Activated T-cell treated with anti-CD3 and anti-CD28 coated beads, Interleukin-2, amount 50 U/mL, for 1 hour (primary cell): ENCODE results near the gene SMARCC2.

Source experiments
- DNase-seq: peaks from one replicate; pipeline ENCODE4 v3.0.0-alpha.2; 2020

SMARCC2 gene

DNA sequence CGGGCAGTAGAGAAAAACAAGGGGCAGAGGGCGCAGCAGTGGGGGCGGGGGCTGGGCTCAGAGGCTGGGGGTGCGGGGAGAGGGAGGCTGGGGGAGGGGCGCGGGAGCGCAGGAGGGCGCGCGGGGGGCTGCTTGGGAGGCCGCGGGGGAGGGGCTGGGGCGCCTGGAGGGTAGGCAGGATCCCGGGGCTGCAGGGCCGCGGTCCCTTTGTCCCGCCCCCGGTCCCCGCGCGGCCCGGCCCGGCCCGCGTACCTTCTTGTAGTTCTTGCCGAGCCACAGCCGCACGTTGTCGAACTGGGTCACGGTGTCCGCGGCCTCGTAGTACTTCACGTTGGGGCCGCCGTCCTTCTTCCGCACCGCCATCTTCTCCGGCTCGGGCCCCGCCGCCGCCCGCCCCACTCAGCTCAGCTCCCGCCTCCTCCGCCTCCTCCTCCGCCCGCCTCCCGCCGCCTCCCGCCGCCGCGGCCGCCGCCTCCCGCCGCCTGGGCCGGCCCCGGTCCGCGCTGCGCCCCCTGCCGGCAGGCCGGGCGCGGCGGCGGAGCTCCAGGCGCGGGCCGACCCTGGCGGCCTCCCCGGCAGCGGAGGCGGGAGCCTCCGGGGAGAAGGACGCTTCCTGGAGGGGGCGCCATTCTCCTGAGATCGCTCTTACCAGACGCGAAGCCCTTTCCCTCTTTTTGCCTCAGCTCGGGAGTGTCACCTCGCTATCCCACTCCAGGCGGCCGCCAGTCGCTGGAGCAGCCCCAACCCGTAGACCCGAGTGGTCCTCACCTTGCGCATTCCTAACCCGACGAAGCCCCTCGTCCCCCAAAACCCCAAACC lies at the start of gene SMARCC2:
TSS of gene SMARCC2 (minus strand) at position 385 of the 819 bp plus-strand sequence. CDS start at position 363, 22 bp downstream.
- peak; percentile 86 for DNase-seq

DNA sequence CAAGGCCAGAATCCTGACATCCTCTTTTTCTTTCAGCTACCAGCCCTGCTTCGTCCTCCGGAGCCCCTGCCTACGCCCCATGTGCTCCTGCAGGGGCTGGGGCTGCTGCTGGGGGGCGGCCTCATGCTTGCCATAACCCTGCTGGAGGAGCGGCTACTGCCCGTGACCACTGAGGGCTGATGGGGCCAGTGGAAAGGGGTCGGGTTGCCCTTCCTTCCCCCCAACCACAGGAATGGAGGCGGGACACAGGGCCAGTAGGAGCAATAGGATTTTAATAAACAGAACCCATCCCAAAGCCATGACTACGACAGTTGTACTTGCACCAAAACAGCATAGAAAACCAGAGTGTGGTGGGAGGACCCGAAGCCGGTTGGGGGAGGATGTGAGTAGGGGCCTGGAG lies 48.3 kb upstream of the SMARCC2 start:
- no peak for DNase-seq

DNA sequence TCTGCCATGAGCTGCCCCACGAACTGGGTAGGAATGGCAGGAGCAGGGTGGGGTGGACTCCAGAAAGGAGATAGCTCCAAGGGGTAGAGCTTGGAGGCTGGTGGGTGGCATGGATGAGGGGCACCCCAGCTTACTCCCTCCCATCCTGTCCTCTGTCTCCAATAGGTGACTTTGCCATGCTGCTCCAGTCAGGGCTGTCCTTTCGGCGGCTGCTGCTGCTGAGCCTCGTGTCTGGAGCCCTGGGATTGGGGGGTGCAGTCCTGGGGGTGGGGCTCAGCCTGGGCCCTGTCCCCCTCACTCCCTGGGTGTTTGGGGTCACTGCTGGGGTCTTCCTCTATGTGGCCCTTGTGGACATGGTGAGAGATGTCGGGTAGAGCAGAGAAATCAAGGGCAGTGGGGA lies 47.7 kb upstream of the SMARCC2 start:
- no peak for DNase-seq

DNA sequence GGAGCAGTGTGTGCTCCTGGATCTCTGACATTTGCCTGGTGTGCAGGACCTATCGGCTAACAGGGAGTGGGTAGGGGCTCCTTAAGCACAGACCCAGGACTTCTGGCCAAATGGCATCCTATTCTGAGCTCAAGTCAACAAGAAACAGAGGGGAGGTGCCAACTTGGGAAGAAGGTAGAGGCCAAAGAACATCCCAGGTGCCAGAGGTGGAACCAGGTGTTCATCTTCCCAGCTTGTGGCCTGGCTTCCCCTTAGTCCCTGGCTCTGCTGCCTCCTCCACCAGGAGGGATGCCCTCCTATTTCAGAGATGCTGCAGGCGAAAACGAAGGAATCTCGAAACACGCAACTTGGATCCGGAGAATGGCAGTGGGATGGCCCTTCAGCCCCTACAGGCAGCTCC lies 46.8 kb upstream of the SMARCC2 start:
- DNase-seq = no peak

DNA sequence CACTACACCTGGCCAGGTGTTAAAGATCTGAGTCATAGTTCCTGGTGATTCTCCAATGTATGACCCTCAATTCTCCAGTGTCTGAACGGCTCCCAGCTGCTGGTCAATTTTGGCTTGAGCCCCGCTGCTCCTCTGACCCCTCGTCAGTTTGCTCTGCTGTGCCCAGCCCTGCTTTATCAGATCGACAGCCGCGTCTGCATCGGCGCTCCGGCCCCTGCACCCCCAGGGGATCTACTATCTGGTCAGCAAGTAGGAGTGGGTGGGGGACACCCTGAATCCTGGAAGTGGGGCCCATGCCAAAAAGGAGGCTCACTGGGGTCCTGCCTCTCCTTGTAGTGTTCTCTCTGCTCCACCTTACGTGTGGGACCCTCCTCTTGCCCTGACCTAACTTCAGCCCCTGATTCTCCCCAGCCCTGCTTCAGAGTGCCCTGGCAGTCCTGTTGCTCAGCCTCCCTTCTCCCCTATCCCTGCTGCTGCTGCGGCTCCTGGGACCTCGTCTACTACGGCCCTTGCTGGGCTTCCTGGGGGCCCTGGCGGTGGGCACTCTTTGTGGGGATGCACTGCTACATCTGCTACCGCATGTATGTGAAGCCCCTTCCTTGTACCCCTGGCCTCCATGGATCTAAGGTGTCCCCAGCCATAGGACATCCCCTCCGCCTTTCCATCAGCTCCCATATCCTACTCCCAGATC lies 45.6 kb upstream of the SMARCC2 start:
- DNase-seq = no peak

DNA sequence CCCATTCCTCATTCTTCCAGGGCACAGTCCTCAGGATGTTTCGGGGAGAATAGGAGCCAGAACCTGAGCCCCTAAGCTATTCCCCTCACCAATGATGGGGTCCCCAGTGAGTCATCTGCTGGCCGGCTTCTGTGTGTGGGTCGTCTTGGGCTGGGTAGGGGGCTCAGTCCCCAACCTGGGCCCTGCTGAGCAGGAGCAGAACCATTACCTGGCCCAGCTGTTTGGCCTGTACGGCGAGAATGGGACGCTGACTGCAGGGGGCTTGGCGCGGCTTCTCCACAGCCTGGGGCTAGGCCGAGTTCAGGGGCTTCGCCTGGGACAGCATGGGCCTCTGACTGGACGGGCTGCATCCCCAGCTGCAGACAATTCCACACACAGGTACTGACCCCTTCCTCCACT lies 41.9 kb upstream of the SMARCC2 start:
- no peak for DNase-seq

DNA sequence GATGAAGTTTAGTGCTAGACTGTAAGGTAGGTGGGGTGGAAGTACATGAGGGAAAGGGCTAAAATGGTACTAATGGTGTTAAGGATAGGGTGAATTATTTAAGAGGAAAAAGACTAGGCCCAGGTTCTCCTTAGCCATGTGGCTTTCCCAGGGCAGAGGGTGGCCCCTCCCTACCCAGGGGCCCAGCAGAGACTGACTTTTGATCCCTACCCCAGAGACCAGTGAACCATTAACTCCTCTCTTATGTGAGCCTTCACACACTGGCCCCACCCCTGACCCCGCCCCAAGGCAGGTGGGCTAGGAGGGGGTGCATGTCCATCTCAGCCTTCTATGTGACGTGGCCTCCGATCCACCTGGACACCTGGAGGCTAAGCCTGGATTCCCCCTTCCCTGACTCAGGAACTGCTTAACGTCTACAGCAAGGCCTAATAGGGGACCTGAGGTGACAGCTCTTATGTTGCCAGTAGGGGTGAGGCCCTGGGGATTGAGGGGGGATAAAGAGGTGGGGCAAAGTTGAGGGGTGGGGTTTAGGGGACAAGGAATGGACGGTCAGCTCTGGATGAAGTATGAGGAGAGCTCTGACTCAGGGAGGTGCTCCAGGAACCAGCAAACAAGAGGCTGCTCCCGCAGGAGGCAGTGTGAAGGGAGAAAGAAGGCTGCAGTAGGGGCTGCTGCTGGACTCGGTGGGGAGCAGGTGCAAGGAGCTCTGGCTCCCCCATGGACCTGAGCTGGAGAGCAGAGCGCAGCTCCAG lies 41.3 kb upstream of the SMARCC2 start:
- DNase-seq = no peak

DNA sequence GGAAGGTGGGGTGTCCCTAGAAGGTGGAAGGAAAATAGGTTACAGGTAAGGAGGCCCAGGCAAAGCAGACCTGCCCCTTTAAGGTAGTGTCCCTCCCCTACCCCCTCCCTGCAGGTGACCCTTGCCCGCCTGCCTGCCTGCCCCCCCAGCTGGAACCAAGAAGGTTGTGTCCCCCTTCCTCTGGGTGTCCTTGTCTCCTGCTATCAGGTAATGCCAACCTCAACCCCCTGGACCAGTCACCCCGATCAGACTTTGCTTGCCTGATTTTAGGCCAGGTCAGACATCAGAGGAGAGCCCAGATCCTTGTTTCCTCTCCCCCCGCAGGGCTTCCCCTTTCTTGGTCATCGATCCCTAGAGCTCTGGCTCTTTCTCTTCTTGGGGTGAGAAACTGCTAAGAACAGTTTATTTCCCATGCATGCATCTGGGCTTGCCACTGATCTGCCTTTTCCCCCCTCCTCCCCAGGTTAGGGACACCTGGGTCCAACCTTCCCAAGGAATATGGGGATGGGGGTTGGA lies 40.7 kb upstream of the SMARCC2 start, which contains the start of gene SLC39A5:
TSS of gene SLC39A5 (plus strand) at position 136 of the 516 bp plus-strand sequence. CDS start 1,224 bp downstream, outside the sequence.
- no peak for DNase-seq

DNA sequence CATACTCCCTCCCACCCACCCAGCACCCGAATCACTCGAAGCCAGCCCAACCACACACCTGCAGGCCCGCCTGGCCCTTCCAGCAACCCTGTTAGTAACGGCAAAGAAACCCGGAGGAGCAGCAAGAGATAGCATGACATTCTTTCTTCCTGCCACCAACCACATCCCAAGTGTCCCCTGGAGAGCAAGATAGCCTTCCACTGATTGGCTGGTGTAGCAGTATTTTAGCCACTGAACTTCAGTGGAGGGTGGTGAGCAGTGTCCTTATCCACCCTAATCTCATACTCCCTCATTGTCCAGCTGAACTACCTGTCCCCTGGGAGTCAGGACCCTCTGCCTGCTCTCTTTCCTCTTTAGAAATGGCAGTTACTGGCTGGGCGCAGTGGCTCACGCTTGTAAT lies 39.8 kb upstream of the SMARCC2 start:
- no peak for DNase-seq

DNA sequence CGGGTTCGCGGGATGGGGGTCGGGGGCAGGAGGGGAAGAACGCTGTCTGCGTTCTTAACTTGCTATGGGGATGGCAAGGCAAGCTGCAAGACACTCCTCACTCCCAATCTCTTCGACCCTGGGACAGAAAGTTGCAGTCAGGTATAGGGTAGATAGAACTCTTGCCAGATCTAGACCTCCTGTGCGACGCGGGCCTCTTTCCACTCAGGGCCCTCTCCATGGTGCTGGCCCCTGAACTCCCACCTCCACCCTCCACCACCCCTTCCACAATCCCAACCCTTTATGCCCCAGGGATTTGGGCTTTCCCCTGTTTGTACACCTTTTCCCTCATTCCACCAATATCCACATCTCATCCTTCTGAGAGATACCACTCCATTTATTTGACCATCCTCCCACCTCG lies 35.7 kb upstream of the SMARCC2 start:
- no peak for DNase-seq

DNA sequence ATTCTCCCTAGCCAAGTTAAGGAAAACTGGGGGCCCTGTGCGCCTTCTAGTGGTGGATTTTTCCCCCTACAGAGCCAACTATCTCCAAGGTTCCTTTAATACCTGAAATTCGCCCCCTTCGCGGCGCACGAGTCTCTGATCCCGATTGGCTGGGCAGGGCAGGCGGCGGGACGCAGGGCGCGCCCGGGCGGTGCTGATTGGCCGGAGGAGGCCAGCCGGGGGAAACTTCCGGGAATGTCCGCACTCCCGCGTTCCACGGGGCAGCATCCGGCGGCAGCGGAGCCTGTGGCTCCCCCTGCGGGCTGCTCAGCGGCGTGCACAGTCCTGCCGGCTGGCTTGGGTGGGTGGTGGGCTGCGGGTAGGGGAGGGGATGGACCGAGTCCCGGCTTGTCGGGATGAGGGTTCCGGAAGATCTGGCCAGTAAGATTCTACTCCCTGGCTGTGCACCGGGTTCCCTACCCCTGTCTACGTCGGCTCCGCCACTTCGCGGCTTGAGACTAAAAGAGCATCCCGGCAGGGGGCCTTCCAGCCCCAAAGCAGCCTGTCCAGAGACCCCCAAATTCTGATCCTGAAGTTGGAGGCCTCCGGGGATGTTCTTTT lies 34.9 kb upstream of the SMARCC2 start, which contains the start of gene NABP2:
TSS of gene NABP2 (plus strand) at position 241 of the 600 bp plus-strand sequence. CDS start 515 bp downstream, outside the sequence.
- DNase-seq = peak; percentile 91

DNA sequence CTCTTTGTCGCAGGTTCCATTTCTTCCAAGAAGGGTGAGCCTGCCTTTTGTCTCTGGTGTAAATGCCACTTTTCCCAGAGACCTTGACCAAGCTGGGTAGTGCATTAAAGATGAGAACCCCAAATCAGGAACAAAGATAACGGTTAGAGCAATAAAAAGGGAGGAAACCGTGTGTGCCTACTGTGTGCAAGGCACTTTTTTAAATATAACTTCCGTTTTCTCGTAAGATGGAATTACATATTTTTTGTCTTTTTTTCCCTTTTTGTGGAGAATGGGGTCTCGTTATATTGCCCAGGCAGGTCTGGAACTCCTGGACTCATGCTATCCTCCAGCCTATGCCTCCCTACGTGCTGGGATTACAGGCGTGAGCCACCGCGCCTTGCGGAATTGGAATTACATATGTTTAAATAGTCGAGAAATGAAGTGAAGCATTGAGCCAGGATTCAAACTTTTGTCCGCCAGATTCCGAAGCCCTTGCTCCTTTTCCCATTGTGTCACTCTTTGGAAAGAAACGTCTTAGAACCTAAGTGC lies 34.4 kb upstream of the SMARCC2 start:
- no peak for DNase-seq

DNA sequence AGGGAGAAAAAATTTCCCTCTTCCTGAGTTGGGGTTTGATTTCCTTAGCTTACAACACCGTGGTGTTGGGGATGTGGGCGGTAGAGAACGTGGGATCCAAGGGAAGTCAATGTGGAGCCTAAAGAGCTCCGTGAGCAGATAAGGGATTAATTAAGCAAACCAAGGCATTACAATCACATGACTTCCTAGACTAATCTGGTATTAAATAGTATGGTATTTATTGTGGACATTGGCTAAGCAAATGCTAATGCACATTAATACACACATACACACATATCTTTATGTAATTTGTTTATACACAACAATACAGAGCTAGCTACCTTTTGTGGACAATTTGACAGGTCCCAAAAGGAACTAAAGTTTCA lies 33.2 kb upstream of the SMARCC2 start:
- no peak for DNase-seq

DNA sequence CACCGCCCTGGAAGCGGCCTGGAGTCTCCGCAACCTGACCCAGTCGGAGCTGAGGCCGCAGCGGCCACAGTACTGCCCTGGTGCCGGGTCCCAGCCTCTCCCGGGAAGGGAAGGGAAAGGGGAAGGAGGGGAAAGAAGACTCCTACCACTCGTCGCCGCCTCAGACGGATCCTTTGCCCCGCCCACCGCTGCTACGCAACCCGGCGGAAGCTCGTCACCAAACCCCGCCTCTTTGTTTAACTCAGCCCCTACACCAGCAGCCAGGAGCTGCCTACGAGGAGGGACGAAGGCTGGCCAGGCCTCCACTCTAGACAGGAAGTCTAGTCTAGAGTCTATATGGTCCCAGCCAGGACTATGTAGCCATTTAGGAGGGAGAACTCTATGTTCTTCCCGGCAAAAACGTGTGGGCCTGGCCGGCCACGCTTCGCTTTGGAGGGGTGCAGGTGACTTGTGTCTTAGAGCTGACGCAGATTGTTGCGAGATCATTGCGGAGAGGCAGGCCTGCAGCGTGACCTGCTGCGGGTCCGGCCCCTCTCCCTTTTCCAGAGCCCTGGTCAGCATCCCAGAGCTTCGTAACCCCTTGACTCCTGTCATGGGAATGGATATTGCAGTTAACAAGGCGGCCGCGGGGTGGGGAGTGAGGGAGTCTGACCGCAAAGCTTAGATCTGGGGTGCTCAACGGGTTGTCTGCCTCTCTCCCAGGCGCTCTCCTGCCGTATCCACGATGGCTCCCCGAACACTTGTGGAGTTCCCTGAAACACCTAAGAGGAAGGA lies 32.7 kb upstream of the SMARCC2 start, which contains the start of gene RNF41:
TSS of gene RNF41 (minus strand) at position 166 of the 774 bp plus-strand sequence. CDS start 7,875 bp downstream, outside the sequence.
- peak; percentile 93 for DNase-seq

DNA sequence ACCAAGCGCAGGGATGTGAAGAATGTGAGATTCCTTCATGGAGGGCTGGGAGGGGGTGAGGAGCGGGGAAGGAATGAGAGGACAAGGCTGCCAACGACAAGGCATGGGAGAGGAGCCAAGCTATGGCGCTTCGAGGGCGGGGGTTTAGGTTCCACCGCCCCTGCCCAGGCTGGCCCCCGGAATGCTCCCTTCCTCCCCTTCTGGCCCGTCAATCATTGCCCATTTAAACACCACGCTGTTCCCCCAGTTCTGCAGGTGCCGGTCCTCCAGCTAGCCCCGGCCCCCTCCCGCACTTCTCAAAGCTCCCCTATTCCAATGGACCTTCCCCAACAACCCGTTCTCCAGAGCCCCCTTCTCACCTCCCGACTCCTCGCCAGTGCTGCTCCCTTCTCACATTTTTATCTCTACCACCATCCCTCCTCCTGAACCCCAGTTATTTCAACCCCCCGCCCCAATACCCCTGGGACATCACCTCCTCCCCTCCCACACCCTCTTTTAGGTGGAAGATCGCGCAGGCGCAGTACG lies 32.0 kb upstream of the SMARCC2 start:
- DNase-seq = no peak

DNA sequence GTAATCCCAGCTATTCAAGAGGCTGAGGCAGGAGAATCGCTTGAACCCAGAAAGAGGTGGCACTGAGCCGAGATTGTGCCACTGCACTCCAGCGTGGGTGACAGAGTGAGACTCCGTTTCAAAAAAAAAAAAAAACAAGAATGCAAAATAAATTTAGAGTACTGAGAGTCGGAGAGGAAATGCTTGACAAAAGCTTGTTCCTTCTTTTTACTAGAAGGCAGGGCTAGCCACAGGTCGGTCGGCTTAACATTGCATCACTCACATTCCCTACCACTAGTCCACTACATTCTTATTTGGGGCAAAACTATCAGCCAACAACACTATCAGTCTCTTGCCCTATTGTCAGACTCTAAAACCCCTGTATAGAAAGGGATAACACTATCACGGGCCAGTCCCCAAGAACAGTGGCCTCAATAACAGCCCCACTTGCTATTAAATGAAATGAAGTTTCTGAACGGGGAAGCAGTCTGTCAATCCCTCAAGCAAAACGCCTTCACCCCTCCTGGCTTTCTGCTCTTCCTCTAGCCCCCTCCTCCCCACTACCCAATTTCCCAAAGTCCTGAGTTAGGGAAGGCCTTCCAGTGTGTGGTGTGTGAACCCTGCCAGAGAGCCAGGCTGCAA lies 31.4 kb upstream of the SMARCC2 start:
- DNase-seq = no peak

DNA sequence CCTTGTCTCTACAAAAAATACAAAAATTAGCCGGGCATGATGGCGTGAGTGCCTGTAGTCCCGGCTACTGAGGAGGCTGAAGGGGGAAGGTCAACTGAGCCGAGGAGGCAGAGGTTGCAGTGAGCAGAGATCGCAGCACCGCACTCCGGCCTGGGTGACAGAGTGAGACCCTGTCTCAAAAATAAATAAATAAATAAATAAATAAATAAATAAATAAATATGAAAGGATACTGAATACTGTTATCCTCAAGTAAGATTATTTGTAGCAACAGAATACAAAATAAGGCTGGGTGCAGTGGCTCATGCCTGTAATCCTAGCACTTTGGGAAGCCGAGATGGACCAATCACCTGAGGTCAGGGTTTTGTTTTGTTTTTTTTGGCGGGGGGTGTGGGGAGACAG lies 30.6 kb upstream of the SMARCC2 start:
- DNase-seq = no peak

DNA sequence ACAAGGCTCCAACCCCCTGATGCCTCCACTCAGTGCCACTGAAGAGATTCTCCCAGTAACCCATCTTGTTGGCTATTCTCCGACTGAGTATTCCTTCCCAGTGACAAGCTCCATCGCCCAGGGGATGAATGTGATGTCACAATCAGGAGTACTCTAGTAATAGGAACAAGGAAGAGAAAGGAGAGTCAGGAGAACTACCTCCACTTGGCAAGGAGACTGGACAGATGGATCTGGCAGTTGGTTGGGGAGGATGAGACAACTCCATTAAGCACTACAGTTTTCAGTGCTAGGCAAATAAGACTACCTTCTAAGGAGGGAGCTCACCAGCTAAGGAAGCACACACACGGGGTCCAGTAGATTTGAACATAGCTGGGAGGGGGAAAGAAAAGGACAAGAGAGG lies 27.2 kb upstream of the SMARCC2 start:
- DNase-seq = no peak

DNA sequence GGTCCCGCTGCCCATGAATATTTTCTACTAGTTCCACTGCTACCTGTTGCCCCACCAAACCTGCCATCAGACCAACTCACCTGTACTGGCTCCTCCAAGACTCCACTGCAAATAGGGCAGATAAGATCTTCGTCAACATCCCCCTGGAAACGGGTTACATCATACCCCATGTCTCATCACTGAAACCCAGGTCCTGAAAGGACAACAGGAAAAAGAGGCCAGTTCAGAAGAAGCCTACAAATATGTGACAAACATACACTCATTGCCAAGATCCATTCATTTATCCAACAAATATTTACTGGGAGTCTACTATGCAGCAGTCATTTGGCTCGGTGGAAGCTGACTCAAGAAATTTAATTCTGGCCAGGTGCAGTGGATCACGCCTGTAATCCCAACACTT lies 24.6 kb upstream of the SMARCC2 start:
- no peak for DNase-seq

DNA sequence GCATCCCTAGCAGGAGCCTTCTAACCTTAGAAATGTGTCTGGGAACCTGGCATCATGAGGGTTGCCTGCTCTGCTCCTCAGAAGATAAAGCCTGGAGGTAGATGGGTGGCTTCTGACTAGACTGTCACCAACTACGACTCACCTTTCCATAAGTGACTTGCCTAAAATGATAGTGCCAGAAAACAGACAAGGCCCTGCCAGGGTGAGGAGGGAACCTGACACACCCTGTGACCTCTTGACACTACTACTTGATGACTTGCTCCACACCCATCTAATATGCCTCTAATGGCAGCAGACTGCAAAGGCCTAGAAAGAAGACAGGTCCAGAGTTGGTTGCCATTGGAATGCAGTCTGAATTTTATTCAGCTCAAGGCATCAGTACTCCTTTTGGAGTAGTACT lies 23.1 kb upstream of the SMARCC2 start:
- no peak for DNase-seq

DNA sequence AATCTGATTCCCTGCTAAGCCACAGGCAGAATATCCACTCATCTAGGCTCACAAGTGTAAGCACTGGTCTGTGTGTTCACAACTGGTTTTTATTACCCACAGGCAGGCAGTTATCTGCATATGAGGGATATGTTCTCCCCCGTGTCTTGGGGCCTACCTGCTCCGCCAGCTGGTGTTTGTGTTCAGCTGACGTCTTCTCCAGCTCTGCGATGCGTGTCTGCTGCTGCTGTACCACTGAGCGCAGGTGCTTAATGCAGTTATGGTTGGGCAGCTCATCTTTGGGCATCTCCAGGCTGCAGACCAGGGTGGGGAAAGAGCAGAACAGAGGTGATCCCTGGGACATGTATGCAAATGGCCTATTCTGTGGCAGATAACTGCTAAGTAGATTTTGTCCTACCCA lies 18.7 kb upstream of the SMARCC2 start:
- DNase-seq = no peak
